Activated CD8-positive, alpha-beta memory T cell treated with anti-CD3 and anti-CD28 coated beads, Interleukin-2, amount 10 ng/mL, durations not matched to agents 7 days and 5 days (primary cell): ENCODE data around the gene STT3A. TPM values are rescaled to one million over a fixed set of nuclear protein-coding genes. Genes with fewer than 3 reads are reported as not detected.

ENCODE experiments used
- ATAC-seq: fragments of 150-1000 bp; cut with Tn5 transposase; one replicate; pipeline ENCODE4 v1.10.0; 2021; ENCODE audit warnings: moderate library complexity
- CTCF ChIA-PET: fragments of 350-600 bp; sonication (Branson Sonifier 250); formaldehyde crosslinking; loops from one replicate; lab custom pipeline; 2021; ENCODE audit warnings: antibody characterized with exemption; lab: Charles Lee
- DNase-seq: peaks from one replicate; pipeline ENCODE4 v3.0.0-alpha.2; 2020
- H3K27ac Mint-ChIP-seq: one replicate; pipeline ENCODE4 v1.8.0; 2021; ENCODE audit warnings: mild to moderate bottlenecking, mixed read lengths
- H3K27me3 Mint-ChIP-seq: one replicate; pipeline ENCODE4 v1.8.0; 2021; ENCODE audit warnings: mixed read lengths
- H3K36me3 Mint-ChIP-seq: one replicate; pipeline ENCODE4 v1.8.0; 2021; ENCODE audit warnings: mild to moderate bottlenecking, mixed read lengths
- H3K4me1 Mint-ChIP-seq: one replicate; pipeline ENCODE4 v1.8.0; 2021; ENCODE audit warnings: mixed read lengths
- H3K4me3 Mint-ChIP-seq: one replicate; pipeline ENCODE4 v1.8.0; 2021; ENCODE audit warnings: mild to moderate bottlenecking, moderate library complexity, mixed read lengths
- H3K9me3 Mint-ChIP-seq: one replicate; pipeline ENCODE4 v1.8.0; 2022; ENCODE audit warnings: low read depth, mixed read lengths
- total RNA-seq, 2 experiments: library from RNA; stranded (reverse); gene quantifications; one replicate each; pipeline ENCODE4 v1.2.3, GENCODE V29; 2021

STT3A gene
- total RNA-seq: 100 to 1,000 TPM in 1 of 2 experiments, 10 to 100 TPM in 1; 82.9 to 128 TPM

DNA sequence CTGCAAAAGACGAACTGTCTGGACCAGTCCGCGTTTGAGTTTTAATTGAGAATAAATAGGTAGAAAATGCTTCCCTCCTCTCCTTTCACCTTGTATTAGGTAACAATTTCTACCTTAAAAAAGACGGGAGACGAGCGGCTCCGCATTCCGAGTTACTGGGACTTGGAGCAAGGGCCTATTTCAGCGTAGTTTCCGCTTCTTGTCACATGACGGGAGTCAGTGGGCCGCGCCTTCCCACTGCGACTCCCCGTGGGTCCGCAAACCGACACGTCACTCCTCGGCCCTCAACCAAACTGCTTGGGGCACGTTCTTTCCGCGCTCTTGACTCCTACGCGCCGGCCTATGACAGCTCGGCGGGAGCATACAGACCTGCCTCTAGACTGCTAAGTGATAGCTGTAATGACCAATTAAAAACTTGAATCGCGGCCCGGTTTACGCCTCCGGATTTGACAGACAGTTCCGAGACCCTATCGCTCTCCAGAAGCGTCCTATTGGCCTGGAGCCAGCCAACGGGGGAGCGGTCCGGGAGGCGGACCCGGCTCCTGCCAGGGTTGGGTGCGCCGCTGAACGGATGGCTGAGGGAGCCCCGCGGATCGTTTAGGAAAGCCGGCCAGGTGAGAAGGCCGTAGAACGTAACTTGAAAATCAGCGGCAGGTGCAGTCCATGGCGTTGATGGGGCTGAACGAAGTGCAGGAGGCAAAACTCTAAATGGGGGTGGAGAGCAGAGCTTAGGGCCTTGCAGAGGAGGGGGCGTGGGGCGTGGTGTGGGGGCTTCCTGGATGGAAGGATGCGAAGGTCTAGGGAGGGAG is at the start of gene STT3A:
Gene STT3A (plus strand): TSS at position 548 of the 809 bp plus-strand sequence. CDS start 3,064 bp downstream, outside the sequence.
- peak within 1 kb of the TSS; percentile 95 for H3K27ac Mint-ChIP-seq
- H3K27me3 Mint-ChIP-seq: no peaks in the 10 kb centered on the region

DNA sequence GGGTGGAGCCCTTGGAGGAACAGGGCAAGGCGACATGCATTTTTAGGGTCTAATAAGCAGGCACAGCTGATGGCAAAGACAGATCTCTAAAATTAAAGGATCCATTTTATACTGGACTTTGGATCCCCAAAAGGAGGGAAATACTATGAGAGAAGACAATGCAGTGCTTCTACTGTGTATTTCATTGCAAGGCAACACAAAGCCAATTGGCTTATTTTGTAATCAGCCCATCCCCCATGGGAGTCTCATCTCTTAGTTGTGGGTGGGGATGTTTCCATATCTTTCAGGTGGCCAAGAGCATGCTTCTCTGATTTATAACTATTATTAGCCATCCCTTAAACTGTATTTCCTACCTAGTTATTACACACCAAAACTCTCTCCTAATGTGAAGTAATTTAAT is 41.9 kb upstream of the STT3A start:
- no peak overlapping the region for H3K4me3 Mint-ChIP-seq
- ATAC-seq (no peak), DNase-seq (no peak)
- CTCF ChIA-PET: no interaction called here
- peaks cover 28% of the 10 kb centered on the region for H3K9me3 Mint-ChIP-seq
- no peak overlapping the region for H3K27ac Mint-ChIP-seq
- H3K36me3 Mint-ChIP-seq: peaks cover 8% of the 10 kb centered on the region
- peaks cover 7% of the 10 kb centered on the region for H3K27me3 Mint-ChIP-seq
- no peaks in the 10 kb centered on the region for H3K4me1 Mint-ChIP-seq

More for the DNA sequence above, at the start of gene STT3A:
- Mint-ChIP-seq H3K4me1 (peaks cover 42% of the 10 kb centered on the region), H3K4me3 (peak within 1 kb of the TSS; percentile 89), H3K36me3 (peaks cover 18% of the 10 kb centered on the region), H3K9me3 (no peaks in the 10 kb centered on the region)
- ATAC-seq: peak; percentile 96
- CTCF ChIA-PET: interaction anchor here (0.8 to 3.2 kb wide), 5 partner anchors 10 to 34 kb away, joined by 3 to 15 read pairs (median 4); partner anchors contain the start of genes CHEK1 and EI24
- DNase-seq: peak; percentile 99

DNA sequence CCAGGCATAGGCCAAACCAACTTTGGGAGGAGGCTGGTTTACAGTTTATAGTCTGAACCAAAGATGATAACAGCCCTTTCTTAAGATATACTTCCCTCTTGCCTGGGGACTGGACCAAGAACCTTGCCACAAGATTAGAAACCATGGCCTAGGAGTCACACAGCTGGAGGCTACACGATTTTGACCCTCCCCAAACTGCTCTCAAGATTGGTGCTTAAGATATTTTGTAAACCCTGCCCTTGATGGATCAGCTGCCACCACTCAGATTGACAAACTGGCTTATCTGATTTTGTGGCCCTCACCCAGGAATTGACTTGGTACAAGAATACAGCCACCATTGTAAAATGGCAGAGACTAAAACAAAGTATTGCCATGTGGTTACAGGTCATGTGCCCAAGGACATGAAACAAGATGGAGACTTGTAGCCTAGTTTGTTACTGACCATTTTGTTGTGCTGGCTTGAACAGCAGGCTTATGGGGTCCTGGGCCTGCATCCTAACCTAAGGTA is 40.8 kb upstream of the STT3A start:
- ATAC-seq (no peak), DNase-seq (no peak)
- Mint-ChIP-seq H3K9me3 (peaks cover 26% of the 10 kb centered on the region), H3K27ac (no peak overlapping the region), H3K27me3 (peaks cover 6% of the 10 kb centered on the region), H3K36me3 (peaks cover 8% of the 10 kb centered on the region), H3K4me1 (no peaks in the 10 kb centered on the region), H3K4me3 (no peak overlapping the region)
- CTCF ChIA-PET: no interaction called here

DNA sequence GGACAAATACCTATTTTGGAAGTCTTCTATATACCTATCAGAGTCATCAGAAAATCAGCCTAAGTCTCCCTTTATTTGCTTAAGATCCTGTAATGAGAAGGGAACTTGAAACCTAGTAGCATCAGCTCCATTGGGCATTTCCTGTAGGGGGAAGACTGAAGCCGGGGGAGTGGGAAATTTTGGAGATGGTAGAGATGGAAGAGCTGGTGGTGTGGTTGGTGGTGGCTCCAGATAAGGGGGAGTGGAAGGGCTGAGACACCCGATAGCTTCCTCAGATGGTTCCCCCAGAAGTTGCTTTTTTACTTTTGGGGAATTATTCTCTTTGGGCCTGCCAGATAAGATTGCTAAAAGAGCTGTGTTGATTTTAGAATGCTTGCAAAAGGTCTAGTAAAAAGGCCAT is 39.7 kb upstream of the STT3A start:
- no peak for ATAC-seq
- Mint-ChIP-seq H3K4me3 (no peak overlapping the region), H3K4me1 (no peaks in the 10 kb centered on the region), H3K9me3 (peaks cover 26% of the 10 kb centered on the region), H3K27ac (no peak overlapping the region), H3K36me3 (peaks cover 8% of the 10 kb centered on the region), H3K27me3 (peaks cover 4% of the 10 kb centered on the region)
- no peak for DNase-seq
- CTCF ChIA-PET: no interaction called here

DNA sequence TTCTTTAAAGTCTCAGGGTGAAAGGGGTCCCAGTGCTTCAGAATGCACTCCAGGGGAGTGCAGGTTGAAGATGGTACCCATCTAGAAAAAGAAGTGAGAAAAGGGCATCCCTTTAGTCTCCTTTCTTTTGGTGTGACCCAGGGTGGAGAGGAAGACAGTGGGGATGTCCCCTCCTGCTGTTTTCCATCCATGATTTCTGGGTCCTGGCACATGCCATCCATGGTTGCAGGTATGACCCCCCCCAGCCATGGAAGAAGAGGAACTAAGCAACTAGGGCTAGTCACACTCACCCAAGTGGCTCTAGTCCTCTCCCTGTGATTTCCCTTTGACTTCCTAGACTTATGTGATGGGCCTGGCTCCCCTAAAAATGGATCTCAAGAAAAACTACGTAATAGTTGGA is 39.3 kb upstream of the STT3A start:
- CTCF ChIA-PET: no interaction called here
- no peak overlapping the region for H3K27ac Mint-ChIP-seq
- DNase-seq (no peak), ATAC-seq (no peak)
- H3K27me3 Mint-ChIP-seq: peaks cover 2% of the 10 kb centered on the region
- peaks cover 8% of the 10 kb centered on the region for H3K36me3 Mint-ChIP-seq
- no peak overlapping the region for H3K4me3 Mint-ChIP-seq
- peaks cover 26% of the 10 kb centered on the region for H3K9me3 Mint-ChIP-seq
- no peaks in the 10 kb centered on the region for H3K4me1 Mint-ChIP-seq

DNA sequence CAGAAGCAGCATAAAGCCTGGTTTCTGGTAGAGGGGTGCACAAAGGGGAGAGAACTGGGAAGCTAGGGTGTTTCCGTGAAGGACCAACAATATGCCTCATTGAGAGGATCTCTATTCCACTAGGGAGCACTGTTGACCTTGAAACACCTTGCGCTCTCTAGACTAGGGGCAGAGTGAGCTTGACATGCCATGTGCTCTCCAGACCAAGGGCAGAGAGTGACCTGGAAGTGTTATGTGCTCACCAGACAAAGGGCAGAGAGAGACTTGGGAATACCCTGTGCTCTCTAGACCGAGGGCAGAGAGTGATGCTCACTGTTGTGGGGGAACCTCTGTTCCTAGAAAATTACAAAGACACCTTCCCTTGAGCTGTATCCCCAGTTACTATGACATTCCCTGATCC is 38.6 kb upstream of the STT3A start:
- Mint-ChIP-seq H3K36me3 (peaks cover 8% of the 10 kb centered on the region), H3K27me3 (peaks cover 2% of the 10 kb centered on the region), H3K9me3 (peaks cover 26% of the 10 kb centered on the region), H3K4me1 (no peaks in the 10 kb centered on the region), H3K27ac (no peak overlapping the region), H3K4me3 (no peak overlapping the region)
- ATAC-seq: no peak
- CTCF ChIA-PET: no interaction called here
- DNase-seq: no peak

- DNase-seq (no peak), ATAC-seq (no peak)
- CTCF ChIA-PET: no interaction called here
- no peaks in the 10 kb centered on the region for H3K4me1 Mint-ChIP-seq
- peaks cover 4% of the 10 kb centered on the region for H3K9me3 Mint-ChIP-seq
- H3K27me3 Mint-ChIP-seq: peaks cover 2% of the 10 kb centered on the region
- H3K27ac Mint-ChIP-seq: no peak overlapping the region
- no peaks in the 10 kb centered on the region for H3K36me3 Mint-ChIP-seq
- H3K4me3 Mint-ChIP-seq: no peak overlapping the region
These were observed 32.8 kb upstream of the STT3A start for GRCh38 chr11:125559888-125560287.

DNA sequence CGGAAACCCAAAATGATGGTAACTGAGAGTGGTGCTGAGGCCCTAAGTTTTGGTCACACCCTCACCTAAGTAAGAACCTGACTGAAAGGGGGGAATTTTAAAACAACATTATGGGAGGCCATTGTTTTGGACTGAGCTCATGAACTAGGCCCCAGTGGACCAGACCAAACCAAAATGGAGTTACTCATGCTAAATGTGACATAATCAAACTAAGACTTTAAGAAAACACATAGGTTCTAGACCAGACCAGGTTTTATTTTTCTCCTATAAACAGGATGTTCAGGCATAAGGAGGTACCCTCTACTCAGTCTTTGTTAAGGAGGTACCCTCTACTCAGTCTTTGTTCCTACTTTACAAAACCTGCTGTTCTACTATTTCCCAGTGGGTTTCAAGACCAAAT is 30.7 kb upstream of the STT3A start:
- no peak for ATAC-seq
- Mint-ChIP-seq H3K4me1 (peaks cover 2% of the 10 kb centered on the region), H3K27ac (no peak overlapping the region), H3K9me3 (no peaks in the 10 kb centered on the region), H3K36me3 (no peaks in the 10 kb centered on the region), H3K4me3 (no peak overlapping the region), H3K27me3 (peaks cover 2% of the 10 kb centered on the region)
- DNase-seq: no peak
- CTCF ChIA-PET: no interaction called here

DNA sequence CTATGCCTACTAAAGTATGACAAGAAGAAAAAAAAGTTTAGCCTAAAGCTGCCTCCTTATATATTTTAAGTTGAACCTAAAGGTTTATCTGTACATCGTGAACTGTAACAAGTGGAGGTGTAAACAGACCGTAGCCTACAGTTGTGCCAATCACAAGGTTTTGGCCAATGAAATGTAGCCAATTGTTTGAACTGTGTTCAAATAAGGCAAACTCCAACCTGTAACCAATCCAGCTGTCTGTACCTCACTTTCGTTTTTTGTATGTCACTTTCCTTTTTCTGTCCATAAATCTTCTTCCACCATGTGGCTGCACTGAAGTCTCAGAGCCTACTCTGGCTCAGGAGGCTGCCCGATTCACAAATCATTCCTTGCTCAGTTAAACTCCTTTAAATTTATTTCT is 30.2 kb upstream of the STT3A start:
- no peak for ATAC-seq
- H3K4me1 Mint-ChIP-seq: peaks cover 5% of the 10 kb centered on the region
- no peak overlapping the region for H3K4me3 Mint-ChIP-seq
- CTCF ChIA-PET: no interaction called here
- no peaks in the 10 kb centered on the region for H3K27me3 Mint-ChIP-seq
- H3K36me3 Mint-ChIP-seq: no peaks in the 10 kb centered on the region
- DNase-seq: no peak
- H3K9me3 Mint-ChIP-seq: no peaks in the 10 kb centered on the region
- no peak overlapping the region for H3K27ac Mint-ChIP-seq

DNA sequence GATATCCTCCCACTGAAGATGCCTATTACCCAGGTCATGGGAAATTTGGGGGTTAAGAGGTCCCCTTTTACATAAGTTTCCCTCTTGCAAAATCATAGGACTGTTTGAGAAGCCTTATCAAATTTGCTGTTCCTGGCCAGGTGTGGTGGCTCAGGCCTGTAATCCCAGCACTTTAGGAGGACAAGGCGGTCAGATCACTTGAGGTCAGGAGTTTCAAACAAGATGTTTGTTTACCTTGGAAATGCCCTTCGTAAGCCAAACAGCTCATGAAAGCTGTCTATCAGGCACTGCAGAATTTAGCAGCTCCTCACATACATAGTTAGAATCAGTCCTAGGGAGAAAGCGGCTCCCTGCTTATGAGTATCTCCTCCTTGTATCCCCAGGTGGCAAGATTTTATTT is 28.3 kb upstream of the STT3A start:
- no peak overlapping the region for H3K4me3 Mint-ChIP-seq
- H3K27ac Mint-ChIP-seq: no peak overlapping the region
- CTCF ChIA-PET: interaction anchor here (1.3 kb wide), 1 partner anchor 142 kb away, joined by 3 read pairs; no protein-coding TSS in a partner anchor
- H3K4me1 Mint-ChIP-seq: peaks cover 8% of the 10 kb centered on the region
- H3K27me3 Mint-ChIP-seq: no peaks in the 10 kb centered on the region
- ATAC-seq: no peak
- DNase-seq: no peak
- H3K36me3 Mint-ChIP-seq: no peaks in the 10 kb centered on the region
- H3K9me3 Mint-ChIP-seq: no peaks in the 10 kb centered on the region

- H3K27ac Mint-ChIP-seq: no peak overlapping the region
- no peaks in the 10 kb centered on the region for H3K36me3 Mint-ChIP-seq
- peaks cover 21% of the 10 kb centered on the region for H3K4me1 Mint-ChIP-seq
- H3K27me3 Mint-ChIP-seq: no peaks in the 10 kb centered on the region
- no peak for ATAC-seq
- no peak for DNase-seq
- no peak overlapping the region for H3K4me3 Mint-ChIP-seq
- CTCF ChIA-PET: interaction anchor here (1.0 kb wide), 1 partner anchor 72 kb away, joined by 3 read pairs; no protein-coding TSS in a partner anchor
- H3K9me3 Mint-ChIP-seq: no peaks in the 10 kb centered on the region
These were observed 26.4 kb upstream of the STT3A start for GRCh38 chr11:125566235-125566634.

GRCh38 chr11:125568970-125569914 is 23.4 kb upstream of the STT3A start, which contains the start of gene EI24:
TSS of gene EI24 (plus strand) at chr11:125569477. CDS start at chr11:125572528, 3,051 bp downstream.
- peak; percentile 98 for ATAC-seq
- H3K27me3 Mint-ChIP-seq: no peaks in the 10 kb centered on the region
- CTCF ChIA-PET: interaction anchor here (0.5 to 2.5 kb wide), 10 partner anchors 14 to 334 kb away, joined by 3 to 11 read pairs (median 4); partner anchors contain the start of genes PUS3 and STT3A
- peak within 1 kb of the TSS; percentile 89 for H3K27ac Mint-ChIP-seq
- H3K4me1 Mint-ChIP-seq: peaks cover 27% of the 10 kb centered on the region
- H3K36me3 Mint-ChIP-seq: peaks cover 14% of the 10 kb centered on the region
- DNase-seq: peak; percentile 92
- H3K9me3 Mint-ChIP-seq: no peaks in the 10 kb centered on the region
- H3K4me3 Mint-ChIP-seq: peak within 1 kb of the TSS; percentile 89
